Nasal cavity respiratory epithelium epithelial cell of viscerocranial mucosa (primary cell): Measurements from ENCODE around the gene NEAT1. TPM values are rescaled to one million over a fixed set of nuclear protein-coding genes. Genes with fewer than 3 reads are reported as not detected.

ENCODE experiments used
- total RNA-seq: library from RNA; depleted of rRNA; stranded (reverse); fragments of >200 nt; gene quantifications from 2 replicates; pipeline ENCODE4 v1.2.3, GENCODE V29; 2014

The NEAT1 gene
- total RNA-seq: 50.2 and 178 TPM in 2 replicates

GRCh38 chr11:65422633-65423515 lies at the start of gene NEAT1:
Gene NEAT1, plus strand, starts transcription at chr11:65422798.

DNA sequence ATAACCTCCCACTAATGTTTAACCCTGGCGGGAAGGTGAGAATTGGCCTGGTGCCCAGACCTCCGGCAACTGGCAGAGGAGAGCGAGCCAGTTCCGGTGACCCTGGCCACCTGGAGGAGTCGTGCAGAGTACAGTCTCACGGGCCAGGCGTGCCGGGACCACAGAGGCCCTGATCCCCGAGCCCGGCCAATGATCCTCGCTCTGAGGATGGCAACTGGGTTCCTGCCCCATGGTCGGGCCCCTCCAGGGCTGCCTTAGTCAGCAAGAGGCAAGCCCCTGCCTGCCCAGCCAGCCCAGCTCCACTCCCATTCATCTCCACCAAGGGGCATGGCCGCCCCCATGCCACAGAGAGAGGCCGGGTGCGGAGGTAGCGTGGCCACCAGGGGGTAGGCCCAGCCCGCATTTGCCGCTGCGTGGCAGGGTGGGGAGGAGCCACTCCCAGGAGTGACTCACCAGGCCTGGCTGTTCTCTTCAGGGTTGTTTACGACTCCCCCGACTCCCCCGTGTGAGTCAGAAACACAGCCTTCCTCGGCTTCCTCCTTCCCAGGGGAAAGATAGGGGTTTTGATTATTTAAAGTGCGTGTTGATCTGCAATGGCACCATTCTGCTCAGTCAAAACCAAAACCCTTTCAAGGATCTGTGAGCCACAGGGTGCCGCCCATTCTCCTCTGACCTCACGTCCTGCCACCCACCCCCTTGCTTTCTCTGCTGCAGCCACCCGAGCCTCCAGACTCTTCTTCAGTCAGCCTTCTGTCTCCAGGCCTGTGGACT lies 40.4 kb upstream of the NEAT1 start, which contains the start of gene SLC25A45:
SLC25A45 (minus strand) TSS at position 614 of the 771 bp plus-strand sequence. CDS start 695 bp downstream, outside the sequence.

DNA sequence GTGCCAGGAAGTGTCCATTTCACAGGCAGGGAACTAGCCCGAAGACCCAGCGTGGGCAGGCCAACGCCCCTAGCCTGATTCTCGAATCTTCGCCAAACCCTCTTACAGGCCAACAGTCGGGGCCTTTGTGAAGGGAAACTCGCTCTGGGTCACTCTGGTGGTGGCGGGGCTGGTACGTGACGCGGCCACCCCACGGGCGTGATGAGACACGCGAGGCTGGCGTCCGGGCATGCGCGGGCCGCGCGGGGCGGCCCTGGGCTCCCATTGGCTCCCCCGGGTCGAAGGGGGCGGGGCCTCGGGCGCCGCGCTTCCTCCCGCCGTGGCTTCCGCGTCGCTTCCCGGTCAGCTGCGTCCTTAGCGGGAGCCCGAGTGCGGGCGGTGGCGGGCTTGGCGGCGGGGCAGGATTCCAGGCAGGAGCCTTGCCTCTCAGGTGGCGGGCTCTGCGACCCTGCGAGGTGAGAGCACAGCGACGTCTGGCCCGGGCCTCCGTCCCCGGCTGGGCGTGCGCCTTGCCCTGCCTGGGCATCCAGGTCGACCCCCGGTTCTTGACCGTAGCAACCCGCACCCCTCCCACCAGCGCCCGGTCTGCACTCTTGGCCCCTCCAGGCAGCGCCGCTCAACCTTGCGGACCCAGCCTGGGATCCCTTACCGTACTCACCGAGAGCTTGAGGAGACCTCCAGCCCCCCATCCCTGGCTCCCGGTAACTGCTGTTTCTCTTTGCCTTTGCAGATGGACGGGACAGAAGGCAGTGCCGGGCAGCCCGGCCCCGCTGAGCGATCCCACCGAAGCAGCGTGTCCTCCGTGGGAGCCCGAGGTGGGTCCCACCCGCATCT lies 36.1 kb upstream of the NEAT1 start, which contains the start of gene FRMD8:
FRMD8 (plus strand) TSS at position 331 of the 834 bp plus-strand sequence; CDS start at position 731, 400 bp downstream.

Other genes with a start within 250 kb of the NEAT1 start
- 130 and 324 TPM in 2 replicates for gene CAPN1, start 240.9 kb upstream of the NEAT1 start, total RNA-seq
- gene POLA2, start 160.8 kb upstream of the NEAT1 start, total RNA-seq: 1.0 and 3.6 TPM in 2 replicates
- 3.8 and 6.0 TPM in 2 replicates for gene CDC42EP2, start 107.9 kb upstream of the NEAT1 start, total RNA-seq
- gene DPF2, start 88.9 kb upstream of the NEAT1 start, total RNA-seq: 22.9 and 35.4 TPM in 2 replicates
- gene TIGD3, start 68.0 kb upstream of the NEAT1 start, total RNA-seq: under 0.01 TPM in 2 replicates
- gene SLC25A45, start 40.2 kb upstream of the NEAT1 start, total RNA-seq: 0.57 and 0.68 TPM in 2 replicates
- gene FRMD8, start 36.2 kb upstream of the NEAT1 start, total RNA-seq: 21.5 and 76.2 TPM in 2 replicates
- 8,083 and 19,144 TPM in 2 replicates for gene MALAT1, start 76.2 kb downstream of the NEAT1 start, total RNA-seq
- 54.1 and 70.7 TPM in 2 replicates for gene SCYL1, start 102.3 kb downstream of the NEAT1 start, total RNA-seq
- 20.8 and 61.8 TPM in 2 replicates for gene LTBP3, start 135.6 kb downstream of the NEAT1 start, total RNA-seq
- 44.4 and 59.1 TPM in 2 replicates for gene ZNRD2, start 147.7 kb downstream of the NEAT1 start, total RNA-seq
- gene FAM89B, start 149.7 kb downstream of the NEAT1 start, total RNA-seq: 8.9 and 19.5 TPM in 2 replicates
- gene EHBP1L1, start 153.3 kb downstream of the NEAT1 start, total RNA-seq: 31.4 and 54.0 TPM in 2 replicates
- gene KCNK7, start 173.0 kb downstream of the NEAT1 start, total RNA-seq: 0.57 and 0.68 TPM in 2 replicates
- 21.2 and 40.2 TPM in 2 replicates for gene MAP3K11, start 191.4 kb downstream of the NEAT1 start, total RNA-seq
- 10.3 and 38.1 TPM in 2 replicates for gene PCNX3, start 193.0 kb downstream of the NEAT1 start, total RNA-seq
- gene SIPA1, start 215.3 kb downstream of the NEAT1 start, total RNA-seq: 15.8 and 19.1 TPM in 2 replicates
- gene RELA, start 240.1 kb downstream of the NEAT1 start, total RNA-seq: 15.0 and 24.8 TPM in 2 replicates